K562 (cell line): ENCODE results near the gene ARHGAP28. TPM values are rescaled to one million over a fixed set of nuclear protein-coding genes. Genes with fewer than 3 reads are reported as not detected.

Source experiments
- ARID2 ChIP-seq: fragments of 450-650 bp; IDR thresholded peaks from 2 replicates; pipeline ENCODE4 v1.6.1; 2017; ENCODE audit warnings: antibody characterized with exemption, mild to moderate bottlenecking
- BHLHE40 ChIP-seq: IDR thresholded peaks from 2 replicates; pipeline ENCODE4 v1.6.1; 2011; ENCODE audit warnings: low read length, improper control_type of control experiment
- C11orf30 ChIP-seq: fragments of 450-650 bp; IDR thresholded peaks from 2 replicates; pipeline ENCODE4 v1.6.1; 2016; ENCODE audit warnings: low read depth, mild to moderate bottlenecking
- ELK1 ChIP-seq: sonication (generic); formaldehyde crosslinking; IDR thresholded peaks from 2 replicates; pipeline ENCODE4 v1.8.1; 2022; ENCODE audit warnings: missing genetic modification reagents
- FOXP4 ChIP-seq: sonication (generic); formaldehyde crosslinking; IDR thresholded peaks from 2 replicates; pipeline ENCODE4 v1.8.0; 2022; ENCODE audit warnings: mild to moderate bottlenecking, missing genetic modification reagents, borderline replicate concordance
- KAT2B ChIP-seq: IDR thresholded peaks from one replicate; pipeline ENCODE4 v1.6.1; 2012; ENCODE audit warnings: low read depth, mild to moderate bottlenecking, control low read depth, inconsistent platforms, low read length, moderate library complexity
- NFIC ChIP-seq: fragments of 450-650 bp; IDR thresholded peaks from 2 replicates; pipeline ENCODE4 v1.6.1; 2017; ENCODE audit warnings: mild to moderate bottlenecking, inconsistent platforms
- POLR2H ChIP-seq: IDR thresholded peaks from 2 replicates; pipeline ENCODE4 v1.6.1; 2016; ENCODE audit warnings: missing genetic modification characterization, low read depth, mild to moderate bottlenecking, control low read depth, missing compliant biosample characterization, moderate library complexity
- RBFOX2 ChIP-seq: fragments of 200-400 bp; formaldehyde crosslinking; IDR thresholded peaks from 2 replicates; pipeline ENCODE4 v1.6.1; 2017; ENCODE audit warnings: low read depth, mild to moderate bottlenecking, low read length, moderate library complexity
- SETDB1 ChIP-seq: IDR thresholded peaks from one replicate; pipeline ENCODE4 v1.6.1; 2012; ENCODE audit warnings: low read length, control low read depth, inconsistent platforms
- SIN3B ChIP-seq: fragments of 450-650 bp; IDR thresholded peaks from 2 replicates; pipeline ENCODE4 v1.6.1; 2017; ENCODE audit warnings: low read depth, mild to moderate bottlenecking, moderate library complexity
- SMARCA4 ChIP-seq: fragments of 450-650 bp; IDR thresholded peaks from 2 replicates; pipeline ENCODE4 v1.6.1; 2016
- SRSF1 ChIP-seq: fragments of 200-400 bp; formaldehyde crosslinking; IDR thresholded peaks from 2 replicates; pipeline ENCODE4 v1.6.1; 2017; ENCODE audit warnings: mild to moderate bottlenecking, low read depth, low read length, moderate library complexity
- TBL1XR1 ChIP-seq, 2 experiments: IDR thresholded peaks; 2 replicates each; pipeline ENCODE4 v1.6.1; 2012; ENCODE audit warnings: improper control_type of control experiment in 2 of 2, low read length in 2 of 2, mild to moderate bottlenecking in 1 of 2
- TEAD2 ChIP-seq: fragments of 450-650 bp; IDR thresholded peaks from 2 replicates; pipeline ENCODE4 v1.6.1; 2016; ENCODE audit warnings: missing genetic modification characterization, control low read depth, missing compliant biosample characterization
- TEAD4 ChIP-seq, 2 experiments: sonication (generic) in 1 of 2; formaldehyde crosslinking in 1 of 2; IDR thresholded peaks; 2 replicates each; pipeline versions ENCODE4 v1.6.1 to v1.8.0; 2012 to 2022; ENCODE audit warnings: borderline replicate concordance in 1 of 2, inconsistent platforms in 1 of 2, low read length in 1 of 2, mild to moderate bottlenecking in 1 of 2, missing genetic modification reagents in 1 of 2
- THAP12 ChIP-seq: fragments of 250-450 bp; sonication (Bioruptor Pico); IDR thresholded peaks from 2 replicates; pipeline ENCODE4 v1.9.0; 2021; ENCODE audit warnings: mild to moderate bottlenecking, inconsistent platforms
- TRIM24 ChIP-seq, 2 experiments: fragments of 450-650 bp; IDR thresholded peaks; 2 replicates each; pipeline ENCODE4 v1.6.1; 2016
- ZKSCAN3 ChIP-seq: fragments of 250-450 bp; sonication (Bioruptor Pico); IDR thresholded peaks from 2 replicates; pipeline ENCODE4 v1.4.0; 2020
- ZNF449 ChIP-seq: fragments of 250-450 bp; sonication (Bioruptor Pico); IDR thresholded peaks from 2 replicates; pipeline ENCODE4 v1.8.0; 2022; ENCODE audit warnings: moderate library complexity, mild to moderate bottlenecking, inconsistent platforms
- polyA plus RNA-seq, 8 experiments: library from polyadenylated mRNA; depleted of rRNA in 4 of 8; stranded (reverse) in 5 of 8; unstranded in 3 of 8; fragments of >200 nt; fragmentation: Nextera tagmentation in 2 of 8; fragmentation: Illumina TruSeq in 1 of 8; extraction: Ambion mirVana in 2 of 8; extraction: Trizol in 1 of 8; gene quantifications; 2 replicates each; pipeline versions ENCODE4 v1.2.1 to v1.2.3, GENCODE V29; 2011 to 2014; ENCODE audit warnings: inconsistent platforms in 1 of 8, missing spikeins in 1 of 8
- total RNA-seq, 7 experiments: library from RNA; depleted of rRNA in 6 of 7; stranded (reverse); fragments of >200 nt in 6 of 7; fragmentation: Illumina TruSeq in 2 of 7; extraction: Trizol in 2 of 7; gene quantifications; 2 replicates each; pipeline versions ENCODE4 v1.2.1 to v1.2.3, GENCODE V29; 2011 to 2021; ENCODE audit warnings: low replicate concordance in 1 of 7

The ARHGAP28 gene
- total and polyA plus RNA-seq, 9 of the 15 experiments (the other 6 are each of a cell fraction or from before 2014, with no cell fraction given) = 0.93 to 5.9 (median 5.0) TPM

GRCh38 chr18:6682437-6683111, 46.9 kb upstream of the ARHGAP28 start (continued):
- TF ChIP-seq SIN3B = no peak
- peak; percentile 36; the same call in 1 of the 2 replicates for TF ChIP-seq TEAD4 (IDR thresholded peaks at IDR 0.05; ENCODE audit: low read length)
- no peak for TF ChIP-seq TEAD4 (CRISPR knock-in tag; IDR thresholded peaks at IDR 0.05; ENCODE audit: borderline replicate concordance)
- no peak for TF ChIP-seq ZKSCAN3 (CRISPR knock-in tag)
- TF ChIP-seq ZNF449 (CRISPR knock-in tag) = no peak
- TF ChIP-seq SRSF1 = no peak
- no peak for TF ChIP-seq POLR2H
- TF ChIP-seq TEAD2 (tag) = no peak
- peak; percentile 55; the same call in 1 of the 2 replicates for TF ChIP-seq FOXP4 (CRISPR knock-in tag)
- no peak for TF ChIP-seq ARID2
- no peak for TF ChIP-seq KAT2B
- peak; percentile 7; the same call in 1 of the 2 replicates for TF ChIP-seq SMARCA4
- TF ChIP-seq TRIM24 (IDR thresholded peaks at IDR 0.05) = peak; percentile 78 to 90
- TF ChIP-seq RBFOX2 = no peak
- TF ChIP-seq NFIC = 0 out of 2 replicates have a peak, but pooled peaks have one; percentile 19
- TF ChIP-seq C11orf30 = peak; percentile 89
- TF ChIP-seq THAP12 (CRISPR knock-in tag) = no peak
- no peak for TF ChIP-seq SETDB1
- 0 out of 4 replicates have a peak, but pooled peaks of 1 of the 2 experiments have one; percentile 24 for TF ChIP-seq TBL1XR1 (IDR thresholded peaks at IDR 0.05; ENCODE audit: low read length in 2 of 2)
- no peak for TF ChIP-seq ELK1 (CRISPR knock-in tag)
- no peak for TF ChIP-seq BHLHE40
